HG03354 (cell line): ENCODE data around the gene ITGA1.
"Not testable (repeated sequence)": the region's sequence is repeated elsewhere in the genome, so short reads cannot be mapped to it uniquely, and the experiment has no call there.

Source experiments
- ATAC-seq: cut with Tn5 transposase; IDR thresholded peaks from one replicate; pipeline ENCODE4 v1.9.1; 2021; ENCODE audit warnings: mild to moderate bottlenecking; ENCODE audit not compliant: unreplicated experiment, poor library complexity, severe bottlenecking

ITGA1 gene

DNA sequence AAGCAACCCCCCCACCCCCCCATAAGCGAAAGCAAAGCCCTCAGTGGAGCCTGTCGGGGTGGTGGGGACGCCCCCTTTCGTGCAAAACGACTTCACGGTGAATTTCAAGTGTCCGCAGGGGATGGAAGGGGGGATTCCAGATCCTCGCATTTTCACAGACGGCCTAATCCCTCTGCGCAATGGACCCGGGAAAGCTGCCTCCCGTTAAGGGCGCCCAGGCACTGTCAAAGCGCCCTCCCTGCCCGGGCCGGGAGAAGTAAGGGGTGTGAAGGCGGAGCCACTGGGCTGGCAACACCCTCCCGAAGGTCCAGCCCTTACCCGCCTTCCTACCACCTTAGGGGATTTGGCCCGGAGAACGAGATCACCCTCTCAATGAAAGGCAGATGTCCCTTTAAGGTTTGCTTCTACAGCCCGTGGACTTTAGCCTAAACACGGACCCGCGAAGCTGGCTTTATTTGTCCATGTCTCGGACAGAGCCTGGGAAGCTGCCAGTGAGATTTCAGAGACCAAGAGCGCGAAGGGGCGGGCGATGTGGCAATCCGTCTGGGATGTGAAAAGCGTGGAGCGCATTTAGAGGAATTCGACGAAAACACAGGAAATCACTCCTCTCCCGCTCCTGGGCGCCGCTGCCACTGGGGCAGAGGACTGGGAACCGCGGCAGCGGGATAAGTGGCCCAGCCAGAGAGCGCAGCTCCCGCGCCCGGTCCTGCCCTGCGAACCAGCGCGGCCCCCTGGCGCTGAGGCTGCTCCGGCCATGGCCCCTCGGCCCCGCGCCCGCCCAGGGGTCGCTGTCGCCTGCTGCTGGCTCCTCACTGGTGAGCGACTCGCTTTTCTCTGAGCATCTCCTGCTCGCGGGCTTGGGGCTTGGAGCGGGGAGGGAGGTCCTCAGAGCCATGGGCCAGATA lies at the start of gene ITGA1, which contains the start of gene PELO:
ITGA1 (plus strand) TSS at position 317 of the 905 bp plus-strand sequence; CDS start at position 755, 438 bp downstream.
PELO (plus strand) TSS at position 317 of the 905 bp plus-strand sequence. CDS start 12,479 bp downstream, outside the sequence.
- ATAC-seq, result peak; percentile 79

DNA sequence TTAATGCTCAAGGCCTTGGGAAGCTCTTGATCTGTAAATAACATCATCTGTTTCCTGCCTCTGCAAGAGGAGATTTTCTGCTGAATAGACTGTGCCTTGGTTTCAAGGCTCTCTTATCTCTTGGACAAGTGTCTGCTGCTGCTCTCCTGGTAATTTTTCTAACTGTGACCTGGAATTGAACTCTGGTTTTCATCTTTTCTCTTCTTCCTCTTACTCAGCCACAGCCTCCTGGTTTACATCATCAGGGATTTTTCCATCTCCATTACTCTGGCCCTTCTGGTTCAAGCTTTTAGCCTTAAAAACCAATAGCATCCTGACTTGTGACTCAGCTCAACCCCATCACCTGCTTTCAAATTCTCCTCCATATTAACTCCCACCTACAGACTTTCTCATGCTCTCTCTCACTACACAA lies 49.6 kb upstream of the ITGA1 start:
- peak; percentile 67 for ATAC-seq

DNA sequence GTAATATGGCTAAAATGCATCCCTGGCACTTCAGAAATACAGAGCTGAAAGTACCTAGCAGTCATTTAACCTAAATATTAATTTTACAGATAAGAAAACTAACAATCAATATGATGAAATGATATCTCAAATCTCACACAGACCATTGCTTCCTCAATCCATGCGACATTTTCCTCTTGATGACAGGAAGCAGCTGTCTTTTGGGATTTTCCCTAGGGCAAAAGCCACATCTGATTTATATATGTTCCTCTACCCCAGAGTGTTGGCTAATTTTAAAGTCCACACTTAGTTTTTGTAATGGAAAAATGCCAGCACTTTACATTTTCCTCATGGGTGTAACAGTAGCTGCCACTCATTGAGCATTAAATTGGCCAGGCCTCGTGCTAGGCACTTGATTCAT lies 47.7 kb upstream of the ITGA1 start:
- ATAC-seq, result no peak

GRCh38 chr5:52743012-52743411 lies 44.7 kb upstream of the ITGA1 start:
- no peak for ATAC-seq

GRCh38 chr5:52743529-52743928 lies 44.2 kb upstream of the ITGA1 start:
- ATAC-seq, result no peak

- ATAC-seq, result peak; percentile 76
Measured at GRCh38 chr5:52743970-52744369, 43.7 kb upstream of the ITGA1 start.

- ATAC-seq, result not testable (repeated sequence)
Measured at GRCh38 chr5:52744867-52745458, 42.8 kb upstream of the ITGA1 start.

- ATAC-seq, result no peak
Measured at GRCh38 chr5:52746539-52746938, 41.2 kb upstream of the ITGA1 start.

DNA sequence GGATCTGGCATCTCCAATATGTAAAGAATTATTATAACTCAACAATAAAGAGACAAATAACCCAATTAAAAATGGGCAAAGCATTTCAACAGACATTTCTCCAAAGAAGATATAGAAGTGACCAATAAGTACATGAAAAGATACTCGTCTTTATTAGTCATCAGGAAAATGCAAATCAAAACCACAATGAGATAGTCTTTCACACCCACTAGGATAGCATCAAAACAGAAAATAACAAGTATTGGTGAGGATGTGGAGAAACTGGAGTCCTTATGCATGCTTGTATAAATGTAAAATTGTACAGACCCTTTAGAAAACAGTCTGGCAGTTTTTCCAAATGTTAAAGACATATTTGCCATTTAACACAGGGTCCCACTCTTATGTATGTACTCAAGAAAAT lies 39.1 kb upstream of the ITGA1 start:
- peak; percentile 50 for ATAC-seq

DNA sequence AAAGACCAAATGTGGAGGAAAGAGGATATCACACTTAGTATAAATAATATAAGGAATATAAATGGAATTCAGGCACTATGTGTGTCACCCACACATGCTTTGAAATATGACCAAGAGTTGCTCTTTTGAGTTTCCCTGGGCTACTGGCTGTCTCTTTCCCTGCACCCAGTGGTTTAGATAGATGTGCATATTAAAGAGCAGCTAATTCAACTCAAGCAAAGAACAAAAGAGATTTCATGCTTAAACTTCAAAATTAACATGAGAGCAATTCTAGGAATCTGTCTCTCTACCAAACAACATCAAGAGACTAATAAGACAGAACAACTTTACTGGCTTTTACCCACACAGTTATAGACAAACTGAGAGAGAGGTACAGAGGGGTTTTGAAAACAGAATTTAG lies 38.0 kb upstream of the ITGA1 start:
- ATAC-seq, result no peak

DNA sequence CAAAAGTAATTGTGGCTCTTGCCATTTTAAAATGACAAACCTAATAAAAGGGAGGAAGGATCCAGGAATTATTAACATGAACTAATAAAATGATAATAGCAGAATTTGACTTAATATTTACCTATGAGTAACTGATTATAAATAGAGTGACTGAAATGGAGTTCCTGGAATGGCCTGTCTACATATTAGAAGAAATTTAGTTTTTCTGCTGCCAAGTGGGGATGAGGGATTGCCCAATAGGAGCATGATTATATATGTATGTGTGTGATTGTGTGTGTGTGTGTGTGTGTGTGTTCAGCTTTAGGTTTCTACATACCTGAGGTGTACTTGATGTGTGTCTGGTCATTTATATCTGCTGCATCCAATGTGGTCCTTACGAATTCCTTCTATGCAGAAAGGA lies 36.6 kb upstream of the ITGA1 start:
- ATAC-seq, result no peak

DNA sequence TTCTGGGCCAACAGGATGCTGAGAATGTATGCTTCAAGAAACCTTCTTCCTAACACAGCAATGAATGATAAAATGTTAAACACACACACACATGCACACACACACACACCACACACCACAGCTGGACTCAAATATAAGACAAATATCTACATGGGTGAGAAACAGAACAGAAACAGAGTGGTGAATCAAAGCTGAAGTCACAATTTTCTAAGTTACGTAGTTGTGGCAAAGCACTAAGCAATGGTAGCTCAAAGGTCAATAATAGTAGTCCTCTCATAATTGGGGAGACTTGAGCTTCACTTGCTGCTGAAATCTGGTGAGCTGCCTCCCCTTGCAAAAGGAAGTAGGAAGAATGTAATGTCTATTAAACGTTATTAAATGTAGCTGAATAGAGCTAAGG lies 33.7 kb upstream of the ITGA1 start:
- ATAC-seq, result no peak

DNA sequence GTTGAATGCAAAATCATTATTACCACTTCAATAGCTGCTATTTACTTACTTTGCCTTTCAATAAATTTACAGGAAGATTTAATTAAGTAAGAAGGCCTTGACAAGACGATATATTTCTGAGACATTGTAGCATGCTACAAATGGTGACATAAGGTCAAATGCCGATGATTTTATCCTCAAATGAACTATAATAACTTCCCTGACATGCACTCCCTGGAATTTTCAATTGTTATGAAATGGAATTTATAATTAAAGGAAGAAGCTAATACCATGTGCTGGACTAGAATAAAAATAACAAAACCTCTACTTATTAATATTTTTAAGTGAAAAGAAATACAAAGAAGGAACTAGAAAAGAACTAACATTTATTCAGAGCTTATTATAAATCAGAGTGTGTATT lies 30.2 kb upstream of the ITGA1 start:
- ATAC-seq, result no peak

GRCh38 chr5:52758014-52758413 lies 29.7 kb upstream of the ITGA1 start:
- ATAC-seq, result no peak

GRCh38 chr5:52759331-52759730 lies 28.4 kb upstream of the ITGA1 start:
- no peak for ATAC-seq

DNA sequence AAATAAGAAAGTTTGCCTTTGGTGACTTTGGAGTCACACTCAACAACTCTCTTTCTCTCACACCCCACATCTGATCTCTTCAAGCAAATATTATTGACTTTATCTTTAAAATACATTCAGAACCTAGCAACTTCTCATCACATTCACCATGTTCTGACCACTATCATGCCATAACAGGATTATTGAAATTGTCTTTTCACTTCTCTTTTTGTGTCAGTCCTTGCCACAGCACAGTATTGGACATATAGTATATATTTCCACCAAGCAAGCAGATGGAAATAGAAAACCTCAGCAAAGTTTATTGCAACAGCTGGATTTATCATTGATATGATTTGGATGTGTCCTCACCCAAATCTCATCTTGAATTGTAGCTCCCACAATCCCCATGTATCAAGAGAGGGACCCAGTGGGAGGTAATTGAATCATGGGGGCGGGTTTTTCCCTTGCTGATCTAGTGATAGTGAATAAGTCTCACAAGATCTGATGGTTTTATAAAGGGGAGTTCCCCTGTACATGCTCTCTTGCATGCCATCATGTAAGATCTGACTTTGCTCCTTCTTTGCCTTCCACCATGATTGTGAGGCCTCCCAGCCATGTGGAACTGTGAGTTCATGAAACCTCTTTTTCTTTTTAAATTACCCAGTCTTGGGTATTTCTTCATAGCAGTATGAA lies 26.9 kb upstream of the ITGA1 start:
- peak; percentile 78 for ATAC-seq

DNA sequence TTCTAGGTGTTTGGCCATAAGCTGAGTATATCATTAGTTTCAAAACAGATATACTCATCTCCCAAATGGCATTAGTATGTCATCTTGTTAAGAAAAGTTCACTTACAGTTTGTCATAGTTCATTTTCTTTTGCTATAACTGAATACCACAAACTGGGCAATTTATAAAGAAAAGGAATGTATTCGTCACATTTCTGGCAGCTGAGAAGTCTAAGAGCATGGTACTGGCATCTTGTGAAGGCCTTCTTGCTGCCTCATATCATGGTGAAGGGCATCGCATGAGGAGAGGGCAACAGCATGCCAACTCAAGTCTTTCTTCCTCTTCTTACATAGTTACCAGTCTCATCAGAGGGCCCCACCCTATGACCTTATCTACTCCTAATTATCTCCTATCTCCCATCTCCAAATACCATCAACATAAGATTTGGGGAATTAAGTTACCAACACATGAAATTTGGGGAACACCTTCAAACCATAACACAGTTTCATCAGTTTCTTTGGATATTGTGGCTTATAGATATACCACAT lies 20.4 kb upstream of the ITGA1 start:
- no peak for ATAC-seq

GRCh38 chr5:52767766-52768480 lies 19.8 kb upstream of the ITGA1 start:
- ATAC-seq, result peak; percentile 31

DNA sequence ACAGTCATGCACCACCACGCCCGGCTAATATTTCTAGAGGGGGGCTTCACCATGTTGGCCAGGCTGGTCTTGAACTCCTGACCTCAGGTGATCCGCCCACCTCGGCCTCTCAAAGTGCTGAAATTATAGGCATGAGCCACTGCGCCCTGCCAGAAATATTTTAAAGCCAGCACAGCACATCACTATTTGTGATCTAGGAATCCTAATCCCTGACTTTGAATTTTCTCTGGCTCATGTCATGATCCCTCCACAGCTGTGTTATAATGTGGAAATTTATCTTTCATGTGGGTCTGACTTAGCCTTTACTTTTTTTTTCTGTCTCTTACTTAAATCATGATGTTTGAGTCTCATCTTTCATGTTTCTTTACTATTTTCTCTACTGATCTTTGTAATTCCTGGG lies 18.7 kb upstream of the ITGA1 start:
- ATAC-seq, result no peak
